Stimulated activated CD4-positive, alpha-beta T cell treated with anti-CD3 and anti-CD28 coated beads, TNF-alpha, amount 100 ng/mL, for 1 hour (primary cell): ENCODE measurements around the gene COQ8A.
"Not testable (repeated sequence)": the region's sequence is repeated elsewhere in the genome, so short reads cannot be mapped to it uniquely, and the experiment has no call there.

ENCODE experiments used
- DNase-seq, 3 donors: peaks; one replicate each; pipeline ENCODE4 v3.0.0-alpha.2; 2020; ENCODE audit warnings: low read depth in 3 of 3, low spot score in 1 of 3

Gene COQ8A

GRCh38 chr1:226983247-226983991, 43.3 kb downstream of the COQ8A start:
- no peak for DNase-seq

DNA sequence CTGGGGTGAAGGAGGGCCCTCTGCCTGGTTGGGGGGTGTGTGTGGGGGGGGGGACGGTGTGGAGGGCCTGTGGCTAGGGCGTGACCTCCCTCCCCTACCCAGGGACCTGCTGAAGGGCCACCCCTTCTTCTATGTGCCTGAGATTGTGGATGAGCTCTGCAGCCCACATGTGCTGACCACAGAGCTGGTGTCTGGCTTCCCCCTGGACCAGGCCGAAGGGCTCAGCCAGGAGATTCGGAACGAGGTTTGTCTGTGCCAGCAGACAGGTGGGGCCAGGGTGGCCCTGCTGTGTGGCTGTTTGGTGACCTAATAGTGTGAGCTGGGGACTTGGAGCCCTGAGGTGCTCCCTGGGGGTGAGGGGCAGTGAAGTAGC, 43.9 kb downstream of the COQ8A start:
- no peak for DNase-seq

DNA sequence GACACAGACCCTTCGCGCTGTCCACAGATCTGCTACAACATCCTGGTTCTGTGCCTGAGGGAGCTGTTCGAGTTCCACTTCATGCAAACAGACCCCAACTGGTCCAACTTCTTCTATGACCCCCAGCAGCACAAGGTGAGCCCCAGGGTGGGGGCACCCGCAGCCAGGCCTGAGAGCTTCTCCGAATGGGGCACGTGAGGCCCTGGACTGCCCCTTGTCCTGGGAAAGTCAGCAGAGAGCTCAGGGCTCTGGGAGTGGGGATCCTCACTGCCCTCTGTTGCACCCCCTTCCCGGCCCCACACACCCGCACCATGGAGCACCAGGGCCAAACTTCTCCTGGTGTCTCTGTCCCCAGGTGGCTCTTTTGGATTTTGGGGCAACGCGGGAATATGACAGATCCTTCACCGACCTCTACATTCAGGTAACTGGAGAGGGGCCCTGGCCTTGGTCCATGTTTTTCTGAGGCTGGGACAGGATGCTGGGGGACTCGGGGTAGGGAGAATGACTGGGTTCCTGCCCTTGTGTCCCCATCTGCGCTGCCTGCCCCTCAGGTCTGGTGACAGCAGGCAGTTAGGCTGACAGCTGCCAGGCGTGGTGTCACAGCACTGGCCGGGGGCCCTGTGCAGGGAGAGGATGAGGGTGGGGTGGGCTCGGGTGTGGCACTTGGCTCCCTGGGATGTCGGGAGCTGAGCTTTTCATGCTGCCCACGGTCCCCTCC, 44.6 kb downstream of the COQ8A start:
- DNase-seq = no peak

GRCh38 chr1:226985239-226985838, 45.2 kb downstream of the COQ8A start:
- DNase-seq = no peak

- DNase-seq = no peak
Observed at GRCh38 chr1:226985839-226986463, 45.9 kb downstream of the COQ8A start.

GRCh38 chr1:226986496-226987178, 46.5 kb downstream of the COQ8A start:
- no peak for DNase-seq

DNA sequence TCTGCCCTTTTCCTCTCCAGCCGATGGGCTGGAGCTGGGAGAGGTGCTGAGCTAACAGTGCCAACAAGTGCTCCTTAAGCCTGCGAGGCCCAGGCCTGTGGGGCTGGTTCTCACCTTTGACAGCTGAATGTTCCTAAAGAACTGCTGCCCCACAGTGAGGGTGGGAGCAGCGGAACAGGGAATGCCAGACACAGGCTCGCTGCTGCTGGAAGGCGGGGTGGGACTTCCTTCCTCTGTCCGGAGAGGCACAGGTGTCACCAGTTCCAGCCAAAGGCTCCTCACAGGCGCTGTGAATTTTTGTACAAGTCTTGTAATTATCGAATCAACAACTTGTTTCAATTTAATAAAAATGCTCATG, 47.1 kb downstream of the COQ8A start:
- no peak for DNase-seq

GRCh38 chr1:226987623-226988333, 47.7 kb downstream of the COQ8A start:
- no peak for DNase-seq

DNA sequence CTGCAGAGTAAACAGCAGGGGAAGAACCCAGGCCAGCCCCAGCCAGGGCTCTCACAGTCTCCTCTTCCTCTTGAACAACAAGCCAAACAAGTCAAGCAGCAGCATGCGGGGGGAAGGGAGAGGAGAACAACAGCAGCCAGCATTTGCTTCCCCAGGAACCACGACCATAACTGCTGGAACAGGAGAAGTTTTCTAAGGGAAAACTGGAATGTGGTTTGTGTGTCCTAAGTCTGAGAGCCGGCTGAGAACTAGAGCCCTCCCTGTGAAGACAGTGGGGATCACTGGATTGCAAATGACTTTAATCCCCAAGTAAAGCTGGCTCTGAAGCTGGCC, 48.2 kb downstream of the COQ8A start:
- DNase-seq = no peak

DNA sequence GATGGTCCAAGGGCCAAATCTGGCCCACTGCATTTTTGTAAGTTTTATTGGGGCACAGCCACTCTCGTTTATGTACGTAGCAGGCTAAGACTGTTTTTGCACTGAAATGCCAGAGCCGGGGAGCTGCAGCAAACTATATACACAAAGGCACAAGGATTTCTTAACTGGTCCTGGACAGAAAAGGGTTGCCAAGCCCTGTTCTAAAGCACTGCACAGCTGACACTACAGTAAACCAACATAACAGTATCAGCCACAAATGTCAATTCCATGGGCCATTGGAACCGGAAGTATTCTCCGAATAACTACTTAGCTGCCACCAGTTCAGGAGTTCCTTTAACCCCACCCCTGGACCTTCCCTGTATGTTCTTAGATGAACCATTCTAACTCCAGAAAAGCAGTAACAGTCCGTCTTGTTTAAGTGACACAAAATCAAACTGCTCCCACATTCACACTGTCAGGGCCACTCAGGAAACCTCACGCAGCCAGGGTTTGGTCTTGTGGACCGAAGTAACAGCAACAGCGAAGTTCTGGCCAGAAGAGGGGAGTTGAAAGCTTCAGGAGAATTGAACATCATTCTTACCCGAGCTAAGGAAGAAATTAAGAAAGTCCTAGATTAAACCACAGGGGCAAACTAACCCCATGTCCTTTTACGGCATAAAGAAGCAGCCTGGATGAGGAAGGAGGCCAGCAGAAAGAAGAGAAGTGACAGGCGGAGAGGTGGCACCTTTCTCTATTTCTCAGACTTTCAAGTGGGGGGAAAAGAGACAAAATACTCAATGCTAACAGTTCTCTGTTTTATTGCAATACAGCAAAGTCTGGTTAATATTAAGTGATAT, 49.2 kb downstream of the COQ8A start:
- DNase-seq = no peak

- peak in 2 of 3 donors; percentile 9 to 34 for DNase-seq
Observed at GRCh38 chr1:226990133-226990716, 50.1 kb downstream of the COQ8A start.

- DNase-seq = no peak
Observed at GRCh38 chr1:226991920-226992319, 51.8 kb downstream of the COQ8A start.

DNA sequence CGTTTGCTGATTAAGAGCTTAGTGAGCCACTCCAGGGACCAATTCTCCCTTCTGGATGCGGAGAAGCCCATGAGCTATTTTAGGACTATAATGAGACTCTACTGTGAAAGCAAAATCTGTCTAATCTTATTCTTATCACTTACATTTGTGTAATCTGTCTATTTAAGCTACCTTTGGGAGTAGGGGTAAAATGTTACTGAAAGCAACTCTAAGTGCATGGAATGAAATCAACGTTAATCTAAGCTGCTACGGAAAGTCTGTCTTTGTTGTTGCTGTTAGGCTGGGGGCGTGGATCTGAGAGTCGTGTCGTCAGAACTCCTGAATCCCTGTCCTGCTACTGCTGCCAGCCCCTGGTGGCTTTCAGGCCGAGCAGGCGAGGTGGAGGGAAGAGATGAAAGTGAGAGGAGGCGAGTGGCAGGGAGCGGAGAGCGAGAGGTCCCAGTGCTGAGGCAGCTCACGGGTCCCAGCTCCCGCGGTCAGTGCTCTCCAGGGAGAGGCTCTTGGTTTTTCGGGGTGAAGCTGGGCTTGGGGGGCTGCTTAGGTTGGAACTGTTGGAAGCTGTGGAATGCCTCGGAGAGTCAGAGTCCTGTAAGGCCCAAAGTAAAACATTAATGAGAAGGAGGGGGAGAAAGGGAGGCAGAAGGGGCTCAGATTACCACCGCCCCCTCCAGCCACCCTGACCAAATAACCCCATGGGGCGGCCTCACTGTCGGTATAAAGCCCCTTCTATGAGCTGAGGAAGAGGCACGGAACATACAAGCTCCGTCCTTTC, 53.9 kb downstream of the COQ8A start:
- no peak for DNase-seq

- DNase-seq = no peak
Observed at GRCh38 chr1:226994586-226995364, 54.7 kb downstream of the COQ8A start.

DNA sequence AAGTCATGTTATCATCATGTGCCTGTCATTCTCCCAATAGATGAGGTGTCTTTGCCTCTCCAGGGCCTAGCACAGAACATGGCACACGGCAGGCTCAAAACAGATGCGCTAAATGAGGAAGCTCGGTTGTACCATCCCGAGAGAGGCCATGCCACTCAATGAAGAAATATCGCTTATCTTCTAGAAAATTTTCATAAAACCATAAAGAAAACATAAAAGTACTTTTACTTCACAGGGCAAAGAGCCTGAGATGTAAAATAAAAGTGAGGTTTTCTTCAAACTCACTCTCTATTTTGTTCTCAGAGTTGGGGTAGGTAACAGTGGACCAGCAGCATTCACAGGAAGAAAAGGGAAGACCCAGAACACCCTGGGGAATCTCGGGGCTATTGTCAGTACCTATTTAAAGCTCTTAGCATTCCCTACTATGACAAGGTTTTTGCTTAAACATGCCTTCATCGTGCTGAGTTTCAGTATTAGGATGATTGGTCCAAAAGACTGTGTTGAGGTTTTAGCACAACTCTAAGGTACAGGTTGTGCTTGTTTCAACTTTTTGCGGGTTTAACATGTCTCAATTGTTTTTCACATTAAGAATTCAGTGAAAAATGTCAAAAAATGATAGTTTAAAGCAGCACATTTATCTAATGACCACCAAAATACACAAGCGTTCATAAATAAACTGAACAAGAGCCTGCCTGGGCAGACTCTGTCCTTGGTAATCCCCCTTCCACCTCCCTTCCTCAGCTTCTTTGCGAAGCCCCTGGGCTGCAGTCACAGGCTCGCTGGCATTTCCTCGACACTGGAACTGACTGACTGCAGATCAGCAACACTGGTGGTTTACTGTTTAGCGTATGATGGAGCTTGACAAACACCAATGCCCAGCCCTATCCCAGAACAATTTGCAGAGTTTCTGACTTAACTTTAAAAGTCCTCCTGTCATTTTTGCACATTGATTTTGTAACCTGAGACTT, 55.6 kb downstream of the COQ8A start:
- DNase-seq = no peak

- DNase-seq = not testable (repeated sequence)
Observed at GRCh38 chr1:226999579-226999978, 59.5 kb downstream of the COQ8A start.

- no peak for DNase-seq
Observed at GRCh38 chr1:227002531-227003049, 62.5 kb downstream of the COQ8A start.
